SIG-M5 (cell line): Measurements from ENCODE around the gene SYT9.

Experiments used
- DNase-seq: peaks from one replicate; lab custom pipeline; 2025; lab: John Stamatoyannopoulos, UW

SYT9 gene

GRCh38 chr11:7427733-7428132 lies 176.0 kb downstream of the SYT9 start:
- DNase-seq, result no peak

- DNase-seq, result no peak
These were observed 176.5 kb downstream of the SYT9 start for GRCh38 chr11:7428196-7428595.

- no peak for DNase-seq
These were observed 178.8 kb downstream of the SYT9 start for GRCh38 chr11:7430496-7430895.

- DNase-seq, result no peak
These were observed 183.5 kb downstream of the SYT9 start for GRCh38 chr11:7435176-7435575.

GRCh38 chr11:7436146-7436545 lies 184.4 kb downstream of the SYT9 start:
- DNase-seq, result no peak

- peak; percentile 18 for DNase-seq
These were observed 185.0 kb downstream of the SYT9 start for GRCh38 chr11:7436657-7437056.

GRCh38 chr11:7437696-7438095 lies 186.0 kb downstream of the SYT9 start:
- no peak for DNase-seq

GRCh38 chr11:7439746-7440320 lies 188.1 kb downstream of the SYT9 start:
- DNase-seq, result no peak

- no peak for DNase-seq
These were observed 191.0 kb downstream of the SYT9 start for GRCh38 chr11:7442588-7443215.

- DNase-seq, result no peak
These were observed 192.6 kb downstream of the SYT9 start for GRCh38 chr11:7444091-7444981.

GRCh38 chr11:7445564-7445963 lies 193.9 kb downstream of the SYT9 start:
- DNase-seq, result no peak

GRCh38 chr11:7448201-7448600 lies 196.5 kb downstream of the SYT9 start:
- no peak for DNase-seq

GRCh38 chr11:7449211-7449840 lies 197.6 kb downstream of the SYT9 start:
- no peak for DNase-seq

- DNase-seq, result no peak
These were observed 198.1 kb downstream of the SYT9 start for GRCh38 chr11:7449841-7450214.

- no peak for DNase-seq
These were observed 199.1 kb downstream of the SYT9 start for GRCh38 chr11:7450836-7451235.

GRCh38 chr11:7451520-7451919 lies 199.8 kb downstream of the SYT9 start:
- no peak for DNase-seq

- no peak for DNase-seq
These were observed 200.3 kb downstream of the SYT9 start for GRCh38 chr11:7451952-7452494.

- DNase-seq, result no peak
These were observed 203.2 kb downstream of the SYT9 start for GRCh38 chr11:7454854-7455253.

GRCh38 chr11:7457211-7457610 lies 205.5 kb downstream of the SYT9 start:
- no peak for DNase-seq

- no peak for DNase-seq
These were observed 211.0 kb downstream of the SYT9 start for GRCh38 chr11:7462706-7463105.

GRCh38 chr11:7467652-7468051 lies 215.9 kb downstream of the SYT9 start:
- DNase-seq, result no peak

GRCh38 chr11:7469351-7469865 lies 217.7 kb downstream of the SYT9 start:
- no peak for DNase-seq
